Thyroid gland (tissue), 4 donors: ENCODE data around the gene OR6Y1.

Experiments
- POLR2A ChIP-seq, 2 donors: fragments of 450-650 bp; IDR thresholded peaks; one replicate each; pipeline ENCODE4 v1.6.1; 2017; ENCODE audit warnings: antibody characterized with exemption in 2 of 2, mild to moderate bottlenecking in 2 of 2, moderate library complexity in 1 of 2
- TF ChIP-seq, protein P1 (sequence below), 6 experiments: fragments of 200-600 bp in 3 of 6; fragments of 450-650 bp in 3 of 6; sonication (generic) in 3 of 6; IDR thresholded peaks; one replicate each; pipeline ENCODE4 v1.5.1; 2016 to 2019; ENCODE audit warnings: antibody characterized with exemption in 6 of 6, mild to moderate bottlenecking in 2 of 6, inconsistent platforms in 1 of 6, moderate library complexity in 1 of 6

DNA sequence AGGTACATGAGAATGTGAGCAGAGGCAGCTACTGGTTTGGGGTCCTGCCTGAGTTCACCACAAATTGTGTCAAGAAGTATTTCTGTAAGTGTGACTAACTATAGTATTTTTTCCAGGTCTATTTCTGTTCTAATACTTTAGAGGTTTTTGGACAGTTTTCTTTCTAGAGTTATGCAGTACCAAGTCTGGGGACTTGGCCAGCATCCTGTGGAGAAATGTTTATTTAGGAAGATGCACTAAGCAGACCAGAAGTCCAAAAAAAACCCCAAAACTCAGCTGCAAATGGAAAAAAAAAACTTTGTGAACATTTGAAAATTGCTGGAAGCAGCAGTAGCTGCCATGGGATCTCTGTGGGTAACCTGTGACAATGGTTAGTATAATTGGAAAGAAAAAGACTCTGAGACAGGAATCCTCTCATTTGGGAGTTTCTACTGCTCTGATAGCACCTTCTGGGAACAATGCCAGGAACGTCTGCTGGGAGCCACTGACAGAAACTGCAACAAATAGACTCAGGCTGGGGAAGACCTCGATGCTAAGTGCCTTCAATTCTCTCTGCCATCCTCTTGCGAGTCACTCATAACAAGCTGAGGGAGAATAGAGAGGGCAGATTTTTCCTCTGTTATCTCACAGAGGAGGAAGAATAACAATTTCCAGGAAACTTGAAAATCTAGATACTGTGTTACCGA lies 44.6 kb downstream of the OR6Y1 start:
- TF ChIP-seq POLR2A (IDR thresholded peaks at IDR 0.05): no peak
- TF ChIP-seq, protein P1, sequence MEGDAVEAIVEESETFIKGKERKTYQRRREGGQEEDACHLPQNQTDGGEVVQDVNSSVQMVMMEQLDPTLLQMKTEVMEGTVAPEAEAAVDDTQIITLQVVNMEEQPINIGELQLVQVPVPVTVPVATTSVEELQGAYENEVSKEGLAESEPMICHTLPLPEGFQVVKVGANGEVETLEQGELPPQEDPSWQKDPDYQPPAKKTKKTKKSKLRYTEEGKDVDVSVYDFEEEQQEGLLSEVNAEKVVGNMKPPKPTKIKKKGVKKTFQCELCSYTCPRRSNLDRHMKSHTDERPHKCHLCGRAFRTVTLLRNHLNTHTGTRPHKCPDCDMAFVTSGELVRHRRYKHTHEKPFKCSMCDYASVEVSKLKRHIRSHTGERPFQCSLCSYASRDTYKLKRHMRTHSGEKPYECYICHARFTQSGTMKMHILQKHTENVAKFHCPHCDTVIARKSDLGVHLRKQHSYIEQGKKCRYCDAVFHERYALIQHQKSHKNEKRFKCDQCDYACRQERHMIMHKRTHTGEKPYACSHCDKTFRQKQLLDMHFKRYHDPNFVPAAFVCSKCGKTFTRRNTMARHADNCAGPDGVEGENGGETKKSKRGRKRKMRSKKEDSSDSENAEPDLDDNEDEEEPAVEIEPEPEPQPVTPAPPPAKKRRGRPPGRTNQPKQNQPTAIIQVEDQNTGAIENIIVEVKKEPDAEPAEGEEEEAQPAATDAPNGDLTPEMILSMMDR (IDR thresholded peaks at IDR 0.05): no peak
